ENCODE results near the gene LRMDA.

The LRMDA gene

DNA sequence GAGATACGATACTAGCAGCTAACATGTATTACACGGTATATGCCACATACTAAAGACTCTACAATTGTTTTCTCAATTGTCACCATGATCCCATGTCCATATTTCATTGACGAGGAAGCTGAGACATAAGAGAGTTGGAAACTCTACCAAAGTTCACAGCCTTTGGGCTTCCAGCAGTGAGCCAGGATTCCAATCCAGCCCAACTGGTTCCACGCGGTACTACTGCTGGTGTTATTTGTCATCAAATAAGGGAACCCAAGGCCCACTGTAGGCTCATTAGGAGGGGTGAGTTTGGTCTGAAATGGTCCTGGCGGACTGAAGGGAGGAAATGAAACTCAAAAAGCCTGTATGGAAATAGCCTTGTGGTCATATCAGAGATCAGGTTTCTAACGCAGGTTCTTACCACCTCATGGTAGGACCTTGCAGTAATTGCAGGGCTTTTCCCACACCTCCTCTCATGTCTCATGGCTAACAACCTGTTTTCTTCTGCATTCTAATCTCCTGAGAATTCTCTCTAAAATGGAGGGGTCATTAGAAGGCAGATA, 814.6 kb downstream of the LRMDA start:
- Mint-ChIP-seq H3K4me3 (no peak overlapping the region), H3K27ac (no peak overlapping the region), H3K9me3 (no peaks in the 10 kb centered on the region), H3K4me1 (no peaks in the 10 kb centered on the region), H3K27me3 (no peaks in the 10 kb centered on the region)
- no peak for DNase-seq
- no peak for ATAC-seq

DNA sequence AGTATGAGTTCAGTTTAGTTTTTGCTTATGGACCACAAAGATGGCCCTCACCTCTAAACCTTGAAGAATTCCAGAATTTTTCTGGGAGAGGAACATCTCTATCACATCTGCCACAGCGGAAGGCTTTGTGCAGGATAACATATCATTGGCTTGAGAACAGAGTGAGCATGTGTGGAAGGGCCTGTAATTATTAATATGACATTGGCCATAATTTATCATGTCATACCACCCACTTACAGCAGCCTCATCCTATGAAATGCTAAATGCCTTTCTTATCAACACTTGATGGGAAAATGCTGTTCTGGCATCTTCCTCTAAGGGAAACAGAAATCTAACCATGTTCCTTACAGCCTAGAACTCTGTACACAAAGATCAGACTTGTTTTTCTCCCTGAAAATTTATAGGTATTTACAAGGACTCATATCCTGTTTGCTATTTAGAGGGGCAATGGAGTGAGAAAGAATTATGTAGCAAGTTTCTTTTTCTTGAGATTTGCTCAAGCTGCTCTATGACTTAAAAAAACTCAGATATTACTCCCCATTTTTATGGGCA, 817.3 kb downstream of the LRMDA start:
- no peaks in the 10 kb centered on the region for H3K4me1 Mint-ChIP-seq
- H3K27me3 Mint-ChIP-seq, result no peaks in the 10 kb centered on the region
- DNase-seq, result no peak
- ATAC-seq, result no peak
- H3K4me3 Mint-ChIP-seq, result no peak overlapping the region
- no peaks in the 10 kb centered on the region for H3K9me3 Mint-ChIP-seq
- no peak overlapping the region for H3K27ac Mint-ChIP-seq

DNA sequence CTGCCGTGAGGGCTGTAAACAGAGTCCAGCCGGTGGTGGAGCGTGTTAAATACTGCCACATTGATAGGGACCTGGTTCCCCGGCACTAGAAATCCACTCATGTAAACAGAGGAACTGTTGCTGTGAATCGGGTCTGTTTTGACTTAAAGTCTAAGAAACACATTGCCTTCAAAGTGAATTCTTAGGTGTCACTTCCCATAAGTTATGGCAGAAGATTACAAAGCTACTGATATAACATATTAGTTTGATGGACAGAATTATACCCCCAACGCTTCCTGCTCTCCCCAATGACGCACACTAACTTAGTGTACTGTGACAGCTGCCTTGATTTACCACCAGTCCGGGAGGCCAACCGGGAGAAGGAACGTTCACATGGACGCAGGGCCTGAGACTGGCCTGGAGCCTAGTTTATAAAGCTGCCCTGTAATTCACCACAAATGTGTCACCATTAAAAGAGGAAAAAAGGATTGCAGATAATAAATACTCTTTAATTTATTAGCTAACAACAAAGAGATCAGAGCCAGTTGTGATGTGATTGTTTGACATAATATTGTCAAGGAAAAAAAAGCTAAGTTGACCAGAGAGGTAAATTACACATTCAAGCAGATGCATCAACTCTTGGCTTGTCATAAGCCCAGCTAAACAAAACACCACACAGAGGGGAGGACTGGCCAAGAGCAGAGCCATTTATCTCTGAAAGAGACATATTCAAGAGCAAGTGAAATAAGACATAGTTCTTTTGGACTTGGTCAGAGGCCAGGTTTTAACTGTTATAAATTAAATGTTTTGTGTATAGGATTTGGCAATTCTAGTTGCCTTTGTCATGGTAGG, 820.6 kb downstream of the LRMDA start:
- Mint-ChIP-seq H3K4me3 (no peak overlapping the region), H3K27ac (no peak overlapping the region), H3K9me3 (no peaks in the 10 kb centered on the region), H3K27me3 (no peaks in the 10 kb centered on the region), H3K4me1 (no peaks in the 10 kb centered on the region)
- no peak for DNase-seq
- ATAC-seq, result no peak

DNA sequence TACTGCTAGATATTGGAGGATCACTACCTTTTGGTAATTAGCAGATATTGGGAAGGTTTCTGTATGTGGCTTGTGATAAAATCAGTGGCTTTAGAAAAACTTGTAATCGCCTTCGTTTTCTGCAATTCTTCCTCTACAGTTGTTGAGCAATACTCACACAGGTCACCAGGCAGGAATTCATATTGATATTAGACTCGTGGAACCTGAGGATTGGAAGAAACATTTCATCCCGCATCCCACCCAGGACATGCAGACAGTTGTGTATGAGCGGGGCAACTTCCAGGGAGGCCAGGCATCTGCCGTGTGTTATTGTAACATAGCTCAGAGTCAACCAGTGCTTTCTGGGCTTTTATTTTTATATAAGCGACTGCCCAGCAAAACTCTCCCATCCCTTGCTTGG, 821.3 kb downstream of the LRMDA start:
- no peaks in the 10 kb centered on the region for H3K9me3 Mint-ChIP-seq
- H3K27ac Mint-ChIP-seq, result no peak overlapping the region
- no peaks in the 10 kb centered on the region for H3K27me3 Mint-ChIP-seq
- H3K4me1 Mint-ChIP-seq, result no peaks in the 10 kb centered on the region
- DNase-seq, result no peak
- H3K4me3 Mint-ChIP-seq, result no peak overlapping the region
- no peak for ATAC-seq

DNA sequence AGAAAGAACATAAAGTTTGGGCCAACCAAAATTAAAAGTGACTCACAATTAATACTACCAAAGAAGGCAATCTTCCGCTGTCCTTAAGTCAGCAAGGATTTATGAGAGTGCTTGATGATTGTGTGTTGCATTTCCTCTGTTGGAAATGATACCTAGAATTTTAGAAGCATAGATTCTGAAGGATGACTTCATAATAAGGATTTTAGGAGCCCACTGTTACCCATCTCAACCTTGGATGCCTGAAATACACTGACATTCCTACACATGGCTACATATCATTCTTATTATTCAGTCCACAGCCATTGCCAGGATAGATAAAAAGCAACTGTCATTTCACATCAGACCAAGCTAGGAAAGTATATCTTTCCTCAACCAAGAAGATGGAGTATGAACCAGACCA, 823.8 kb downstream of the LRMDA start:
- Mint-ChIP-seq H3K27ac (no peak overlapping the region), H3K9me3 (peaks cover 6 to 13% of the 10 kb centered on the region in 2 donors), H3K4me3 (no peak overlapping the region), H3K27me3 (no peaks in the 10 kb centered on the region), H3K4me1 (no peaks in the 10 kb centered on the region)
- no peak for ATAC-seq
- no peak for DNase-seq

DNA sequence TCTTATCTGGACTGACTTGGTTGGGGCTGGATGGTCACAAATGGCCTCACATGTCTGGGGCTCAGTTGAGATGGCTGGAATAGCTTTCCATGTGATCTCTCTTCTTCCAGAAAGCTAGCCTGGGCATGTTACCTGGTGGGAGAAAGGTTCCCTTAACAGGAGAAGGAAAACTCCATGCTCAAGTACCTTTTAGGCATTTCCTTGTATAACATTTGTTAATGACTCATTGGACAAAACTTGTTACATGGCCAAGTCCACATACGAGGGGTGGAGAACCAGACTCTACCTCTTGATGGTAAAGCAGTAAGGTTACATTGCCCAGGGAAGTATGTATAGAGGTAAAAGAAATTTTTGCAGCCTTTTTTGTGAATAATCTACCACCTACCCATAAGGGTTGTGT, 826.4 kb downstream of the LRMDA start:
- DNase-seq, result no peak
- no peaks in the 10 kb centered on the region for H3K27me3 Mint-ChIP-seq
- peaks cover 8 to 17% of the 10 kb centered on the region in 2 donors for H3K9me3 Mint-ChIP-seq
- no peaks in the 10 kb centered on the region for H3K4me1 Mint-ChIP-seq
- no peak for ATAC-seq
- H3K27ac Mint-ChIP-seq, result no peak overlapping the region
- no peak overlapping the region for H3K4me3 Mint-ChIP-seq

DNA sequence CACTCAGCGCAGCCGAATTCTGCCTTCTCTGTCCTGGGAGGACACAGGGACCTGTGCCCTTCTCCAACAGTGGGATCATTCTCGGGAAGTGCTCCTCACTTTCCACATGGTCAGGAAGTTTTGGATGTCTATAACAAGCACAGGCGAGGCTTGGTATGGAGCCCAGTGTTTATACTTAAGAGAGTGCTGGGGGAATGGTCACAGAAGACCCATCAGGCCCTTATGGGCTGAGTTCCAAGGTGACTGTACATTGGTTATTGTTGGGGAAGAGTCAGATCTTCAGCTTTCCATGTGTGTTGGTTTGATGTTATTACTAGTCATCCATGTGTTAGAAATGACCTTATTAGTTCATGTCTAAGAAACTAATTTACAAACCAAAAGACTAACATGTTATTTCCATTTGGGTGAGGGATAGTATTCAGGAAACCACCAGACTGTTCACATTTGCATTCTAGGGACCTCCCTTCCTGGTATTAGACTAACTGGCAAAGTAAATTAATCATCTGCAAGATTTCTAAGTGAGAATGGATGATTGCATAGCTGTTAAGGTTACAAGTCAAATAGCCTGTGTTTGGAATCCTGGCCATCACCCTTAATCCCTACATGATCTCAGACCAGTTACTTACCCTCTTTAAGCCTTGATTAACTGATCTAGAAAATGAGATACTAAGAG, 834.2 kb downstream of the LRMDA start:
- Mint-ChIP-seq H3K27ac (no peak overlapping the region), H3K4me3 (no peak overlapping the region), H3K27me3 (no peaks in the 10 kb centered on the region), H3K4me1 (no peaks in the 10 kb centered on the region), H3K9me3 (peaks cover 0 to under 1% of the 10 kb centered on the region in 2 donors)
- DNase-seq (no peak), ATAC-seq (no peak)

DNA sequence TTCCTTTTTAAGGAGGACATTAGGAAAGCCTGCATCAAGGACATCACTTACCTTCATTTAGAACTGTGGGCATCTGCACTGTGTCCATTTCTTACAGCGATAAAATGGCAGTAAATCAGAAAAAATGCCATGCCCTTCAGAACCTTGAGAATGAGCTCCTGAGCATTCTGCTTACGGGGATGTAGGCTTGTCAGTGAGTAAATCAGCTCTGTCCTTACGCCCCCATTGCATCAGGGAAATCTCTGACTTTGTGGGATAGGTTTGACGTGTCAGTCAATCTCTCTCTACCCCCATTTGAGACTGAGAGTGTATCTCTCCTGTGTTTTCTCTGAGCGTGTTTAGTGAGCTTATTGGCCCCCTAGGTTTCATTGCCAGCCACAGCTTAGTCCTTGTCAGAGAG, 837.1 kb downstream of the LRMDA start:
- peaks cover 4 to 7% of the 10 kb centered on the region in 2 donors for H3K9me3 Mint-ChIP-seq
- H3K27me3 Mint-ChIP-seq, result no peaks in the 10 kb centered on the region
- H3K4me3 Mint-ChIP-seq, result no peak overlapping the region
- H3K27ac Mint-ChIP-seq, result peak overlapping the region in 1 of 2 donors; percentile 10
- DNase-seq (no peak), ATAC-seq (no peak)
- no peaks in the 10 kb centered on the region for H3K4me1 Mint-ChIP-seq

DNA sequence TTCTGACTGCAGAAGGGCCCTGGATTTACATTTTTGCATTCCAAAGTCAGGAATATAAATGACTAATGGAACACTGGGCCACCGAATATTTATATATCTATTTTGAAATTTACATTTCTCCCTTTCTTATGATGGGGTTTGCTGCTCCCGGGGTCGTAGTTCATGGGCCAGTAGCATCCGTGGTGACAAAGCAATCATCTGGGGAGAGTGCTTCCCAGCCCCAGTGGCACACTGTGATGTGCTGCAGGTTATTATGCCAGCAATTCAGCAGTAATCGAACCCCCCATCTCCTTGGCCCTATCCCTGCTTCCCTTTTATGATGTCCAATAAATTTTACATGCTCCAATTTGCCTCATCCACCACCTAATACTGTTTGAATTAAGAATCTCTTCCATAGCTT, 837.5 kb downstream of the LRMDA start:
- no peak overlapping the region for H3K27ac Mint-ChIP-seq
- H3K4me3 Mint-ChIP-seq, result no peak overlapping the region
- ATAC-seq, result no peak
- H3K9me3 Mint-ChIP-seq, result peaks cover 4 to 7% of the 10 kb centered on the region in 2 donors
- DNase-seq, result no peak
- no peaks in the 10 kb centered on the region for H3K27me3 Mint-ChIP-seq
- H3K4me1 Mint-ChIP-seq, result no peaks in the 10 kb centered on the region

DNA sequence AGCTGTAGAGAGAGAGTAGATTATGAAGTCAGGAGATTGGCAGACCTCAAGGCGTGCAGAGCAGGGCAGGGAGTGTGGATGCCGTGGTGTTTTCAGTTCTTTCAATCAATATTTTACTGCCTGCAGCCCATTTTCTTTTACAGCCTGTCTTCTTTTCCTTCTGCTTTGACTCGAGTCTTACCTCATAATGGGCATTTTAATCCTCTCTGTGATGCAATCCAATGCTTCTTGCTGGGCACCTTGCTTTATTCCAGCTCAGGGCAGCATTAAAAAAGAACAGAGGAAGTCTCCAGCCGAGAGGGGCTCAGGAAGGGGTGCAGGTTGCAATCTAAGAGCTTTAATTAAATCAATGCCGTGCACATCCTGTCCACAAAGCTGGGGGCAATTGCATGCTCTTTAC, 839.0 kb downstream of the LRMDA start:
- H3K4me3 Mint-ChIP-seq, result no peak overlapping the region

DNA sequence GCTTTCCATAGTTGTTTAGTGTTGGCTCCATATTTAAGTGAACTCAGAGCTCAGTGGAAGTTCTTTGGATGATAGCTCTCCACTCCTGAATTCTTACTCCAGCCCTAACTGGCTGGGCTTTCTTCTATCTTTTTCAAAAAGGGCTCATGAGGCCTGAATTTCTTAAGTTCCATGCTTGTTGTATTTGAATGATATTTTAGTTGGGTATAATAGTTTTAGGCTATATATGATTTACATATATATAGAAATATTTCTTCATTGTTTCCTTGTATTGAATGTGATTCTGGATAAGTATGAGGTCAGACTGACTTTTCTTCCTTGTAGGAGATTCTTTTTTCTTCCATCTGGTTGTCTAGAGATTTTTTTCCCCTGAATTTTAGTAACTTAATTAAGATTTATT, 843.5 kb downstream of the LRMDA start:
- H3K9me3 Mint-ChIP-seq, result peaks cover 19% of the 10 kb centered on the region in 2 donors
- H3K4me1 Mint-ChIP-seq, result no peaks in the 10 kb centered on the region
- H3K4me3 Mint-ChIP-seq, result no peak overlapping the region
- no peak for ATAC-seq
- no peak for DNase-seq
- H3K27me3 Mint-ChIP-seq, result no peaks in the 10 kb centered on the region
- H3K27ac Mint-ChIP-seq, result no peak overlapping the region

More for the DNA sequence above, 839.0 kb downstream of the LRMDA start:
- Mint-ChIP-seq H3K9me3 (peaks cover 11 to 12% of the 10 kb centered on the region in 2 donors), H3K27me3 (no peaks in the 10 kb centered on the region), H3K4me1 (no peaks in the 10 kb centered on the region), H3K27ac (no peak overlapping the region)
- DNase-seq (no peak), ATAC-seq (no peak)

DNA sequence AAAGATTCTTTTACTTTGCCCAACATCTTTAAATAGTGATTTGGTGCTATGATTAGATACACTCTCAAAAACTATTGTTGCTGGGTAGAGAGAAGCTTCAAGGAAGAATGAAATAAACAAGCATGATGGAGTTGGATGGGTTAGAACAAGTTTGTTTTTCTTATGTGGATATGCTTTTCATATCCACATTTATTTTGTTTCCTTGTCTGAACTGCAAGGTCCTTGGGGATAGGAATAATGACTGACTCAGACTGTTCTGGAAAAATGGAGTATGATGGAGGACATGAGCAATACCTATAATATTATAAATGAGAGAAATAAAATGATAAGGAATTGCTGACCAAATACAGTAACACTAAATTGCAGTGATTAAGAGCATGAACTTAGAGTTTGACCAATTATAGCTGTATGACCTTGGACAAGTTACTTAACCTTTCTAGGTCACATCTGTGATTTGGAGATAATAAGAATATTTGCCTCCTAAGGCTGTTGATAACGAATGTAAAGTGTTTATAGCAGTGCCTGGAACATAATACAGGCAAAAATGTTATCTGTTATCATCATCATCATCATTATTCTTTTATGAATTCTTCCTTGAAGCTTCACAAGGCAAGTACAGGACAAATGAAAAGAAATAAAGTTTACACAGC, 847.5 kb downstream of the LRMDA start:
- Mint-ChIP-seq H3K4me3 (no peak overlapping the region), H3K27ac (no peak overlapping the region), H3K9me3 (peaks cover 20 to 25% of the 10 kb centered on the region in 2 donors), H3K27me3 (peaks cover 11% of the 10 kb centered on the region), H3K4me1 (no peaks in the 10 kb centered on the region)
- ATAC-seq (no peak), DNase-seq (no peak)

DNA sequence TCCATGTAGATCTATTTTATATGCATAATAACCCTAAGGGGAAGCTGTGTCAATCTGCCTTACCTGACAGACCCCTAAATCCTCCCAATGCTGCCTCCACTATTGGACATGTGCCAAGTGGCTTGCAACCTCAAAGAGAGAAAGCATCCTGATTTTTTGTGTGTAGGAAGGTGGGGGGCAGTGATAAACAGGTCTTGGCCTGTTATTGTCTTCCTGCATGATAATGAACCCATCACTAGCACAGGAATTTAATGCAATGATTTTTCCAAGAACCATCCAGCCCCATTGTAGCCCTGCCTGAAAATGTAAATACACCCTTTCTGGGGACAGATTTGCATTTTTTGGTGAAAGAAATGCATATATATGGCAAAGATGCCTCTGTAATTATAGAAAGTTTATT, 850.2 kb downstream of the LRMDA start:
- Mint-ChIP-seq H3K27me3 (peaks cover 11% of the 10 kb centered on the region), H3K4me3 (no peak overlapping the region), H3K9me3 (peaks cover 16 to 25% of the 10 kb centered on the region in 2 donors), H3K27ac (no peak overlapping the region), H3K4me1 (no peaks in the 10 kb centered on the region)
- ATAC-seq (no peak), DNase-seq (no peak)

DNA sequence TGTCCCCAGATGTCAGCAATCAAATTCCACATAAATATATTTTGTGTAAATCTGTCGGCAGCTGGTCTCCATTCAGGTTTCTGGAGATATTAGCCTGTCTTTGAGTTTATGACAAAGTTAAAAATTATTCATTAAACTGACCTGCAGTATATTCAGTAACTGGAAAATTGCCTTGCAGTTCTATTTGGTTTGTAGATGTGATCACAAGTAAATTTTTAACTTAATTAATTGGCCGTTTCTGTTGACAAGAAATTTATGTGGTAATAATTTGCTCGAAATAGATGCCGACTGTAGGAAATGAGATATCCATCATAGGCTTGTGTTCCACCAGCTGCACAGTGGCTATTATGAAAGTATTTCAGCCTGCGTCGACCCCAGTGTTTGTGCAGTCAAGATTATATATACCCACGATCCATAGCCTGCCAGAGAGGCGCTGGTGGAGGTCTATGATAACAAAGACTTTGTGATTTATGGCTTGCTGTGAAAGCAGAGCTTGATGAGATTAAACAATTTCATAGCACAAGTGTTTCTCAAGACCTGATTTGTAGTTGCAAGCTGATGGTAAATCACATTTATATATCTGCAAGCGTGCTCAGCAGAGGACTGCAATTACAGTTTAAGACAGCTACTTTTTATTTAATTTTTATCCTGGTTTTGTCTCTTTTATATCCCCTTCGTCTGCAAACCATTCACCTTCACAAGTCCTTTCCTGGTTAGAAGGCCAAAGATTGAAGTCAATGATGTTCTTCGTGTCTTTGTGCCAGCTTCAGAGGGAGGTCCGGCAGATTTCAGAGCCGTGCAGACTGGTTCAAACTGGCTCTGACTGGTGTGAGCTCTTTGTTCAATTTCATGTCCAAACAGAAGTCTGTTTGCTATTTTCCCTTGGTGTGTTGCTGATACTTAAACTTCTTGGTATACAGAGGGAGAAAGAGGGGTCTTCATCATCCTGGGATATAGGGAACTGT, 850.9 kb downstream of the LRMDA start:
- Mint-ChIP-seq H3K27ac (no peak overlapping the region), H3K4me3 (no peak overlapping the region), H3K9me3 (peaks cover 16 to 25% of the 10 kb centered on the region in 2 donors), H3K4me1 (no peaks in the 10 kb centered on the region), H3K27me3 (peaks cover 11% of the 10 kb centered on the region)
- ATAC-seq (no peak), DNase-seq (no peak)

DNA sequence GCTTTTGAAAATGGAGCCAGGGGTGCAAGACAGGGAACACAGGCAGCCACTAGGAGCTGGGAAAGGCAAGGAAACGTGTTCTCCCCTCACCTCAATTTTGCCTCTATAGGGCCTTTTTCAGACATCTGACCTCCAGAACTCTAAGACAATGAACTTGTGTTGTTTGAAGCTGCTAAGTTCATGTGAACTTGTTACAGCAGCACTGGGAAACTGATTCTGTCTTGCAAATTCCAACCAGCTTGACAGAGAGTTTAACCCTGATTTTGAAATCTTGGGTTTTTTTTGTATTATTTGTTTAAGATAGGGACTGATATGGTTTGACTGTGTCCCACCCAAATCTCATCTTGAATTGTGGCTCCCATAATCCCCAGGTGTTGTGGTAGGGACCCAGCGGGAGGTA, 852.9 kb downstream of the LRMDA start:
- no peak overlapping the region for H3K27ac Mint-ChIP-seq
- H3K4me3 Mint-ChIP-seq, result no peak overlapping the region
- DNase-seq (no peak), ATAC-seq (no peak)
- peaks cover 16 to 25% of the 10 kb centered on the region in 2 donors for H3K9me3 Mint-ChIP-seq
- H3K4me1 Mint-ChIP-seq, result no peaks in the 10 kb centered on the region
- peaks cover 11% of the 10 kb centered on the region for H3K27me3 Mint-ChIP-seq

Measured in stimulated activated naive CD8-positive, alpha-beta T cell treated with anti-CD3 and anti-CD28 coated beads, Interleukin-15, amount 100 ng/mL, for 72 hours (primary cell).